Small intestine (tissue), 7 donors: ENCODE data around the gene ZNF282. TPM values are rescaled to one million over a fixed set of nuclear protein-coding genes. Genes with fewer than 3 reads are reported as not detected.

Experiments
- DNase-seq, 2 donors: peaks; one replicate each; pipeline versions ENCODE4 v3.0.0 to v3.0.0-alpha.2; 2013
- FAIRE-seq: peaks from 2 replicates; lab custom pipeline; 2012; peaks lifted over from hg19 to GRCh38; lab: Jason Lieb, UNC
- H3K27ac ChIP-seq, 3 donors: one replicate each; pipeline ENCODE4 v1.5.1; 2013; ENCODE audit warnings: low read length in 2 of 3, mild to moderate bottlenecking in 2 of 3, control low read depth in 1 of 3, inconsistent platforms in 1 of 3, low read depth in 1 of 3, moderate library complexity in 1 of 3
- H3K27me3 ChIP-seq, 3 donors: one replicate each; pipeline ENCODE4 v1.6.1; 2013; ENCODE audit warnings: low read length in 3 of 3, inconsistent platforms in 1 of 3; ENCODE audit not compliant: control insufficient read depth in 3 of 3, insufficient read depth in 3 of 3
- H3K36me3 ChIP-seq, 3 donors: one replicate each; pipeline ENCODE4 v1.6.1; 2013; ENCODE audit warnings: low read length in 3 of 3, inconsistent platforms in 1 of 3, low read depth in 1 of 3, mild to moderate bottlenecking in 1 of 3, moderate library complexity in 1 of 3; ENCODE audit not compliant: control insufficient read depth in 3 of 3, insufficient read depth in 2 of 3
- H3K4me1 ChIP-seq, 3 donors: one replicate each; pipeline ENCODE4 v1.6.1; 2013; ENCODE audit warnings: low read length in 2 of 3, inconsistent platforms in 1 of 3, low read depth in 1 of 3, mild to moderate bottlenecking in 1 of 3, moderate library complexity in 1 of 3; ENCODE audit not compliant: control insufficient read depth in 3 of 3, insufficient read depth in 2 of 3
- H3K4me3 ChIP-seq, 3 donors: one replicate each; pipeline ENCODE4 v1.5.1; 2013; ENCODE audit warnings: low read length in 3 of 3, control low read depth in 1 of 3, inconsistent platforms in 1 of 3, low read depth in 1 of 3, mild to moderate bottlenecking in 1 of 3, moderate library complexity in 1 of 3
- H3K9me3 ChIP-seq, 2 donors: one replicate each; pipeline ENCODE4 v1.6.1; 2013; ENCODE audit warnings: low read depth in 1 of 2, low read length in 1 of 2; ENCODE audit not compliant: control insufficient read depth in 2 of 2, insufficient read depth in 1 of 2
- WGBS, 3 donors: extraction: QIAGEN DNeasy Blood & Tissue Kit; methylation state at CpG; one replicate each; pipeline ENCODE4 v1.1.7; 2013; 5-methylcytosine and 5-hydroxymethylcytosine counted together
- polyA plus RNA-seq, 4 donors: library from polyadenylated mRNA; stranded (reverse) in 3 of 4; unstranded in 1 of 4; fragments of 200-250 nt in 3 of 4; fragments of 120-200 nt in 1 of 4; gene quantifications; one replicate each; pipeline versions ENCODE4 v1.2.1 to v1.2.3, GENCODE V29; 2013
- donor health status: healthy with polysubstance abuse.
- donor health status: control.
- donor health status: control.
- donor health status: Bipolar disorder and iron deficiency.
- donor health status: healthy.

Gene ZNF282
- polyA plus RNA-seq, 4 donors, result 11.1 to 28.4 (median 15.3) TPM

- DNase-seq (no peak), FAIRE-seq (no peak)
- H3K4me3 ChIP-seq, result no peak overlapping the region
- H3K9me3 ChIP-seq, result no peaks in the 10 kb centered on the region
- no peaks in the 10 kb centered on the region for H3K27me3 ChIP-seq
- H3K4me1 ChIP-seq, result no peaks in the 10 kb centered on the region
- no peak overlapping the region for H3K27ac ChIP-seq
- H3K36me3 ChIP-seq, result peaks cover 11 to 27% (median 15%) of the 10 kb centered on the region in 3 donors
These were observed 14.5 kb upstream of the ZNF282 start for GRCh38 chr7:149180722-149181449.

- Histone ChIP-seq H3K27ac (no peak overlapping the region), H3K36me3 (peaks cover 10 to 21% (median 15%) of the 10 kb centered on the region in 3 donors), H3K27me3 (no peaks in the 10 kb centered on the region), H3K4me1 (no peaks in the 10 kb centered on the region), H3K4me3 (no peak overlapping the region), H3K9me3 (no peaks in the 10 kb centered on the region)
- FAIRE-seq, result no peak
- DNase-seq, result no peak
These were observed 13.9 kb upstream of the ZNF282 start for GRCh38 chr7:149181450-149181790.

GRCh38 chr7:149184274-149184673 is 11.1 kb upstream of the ZNF282 start:
- FAIRE-seq (no peak), DNase-seq (no peak)
- Histone ChIP-seq H3K4me3 (no peak overlapping the region), H3K9me3 (no peaks in the 10 kb centered on the region), H3K27ac (no peak overlapping the region), H3K4me1 (no peaks in the 10 kb centered on the region), H3K27me3 (no peaks in the 10 kb centered on the region), H3K36me3 (peaks cover 2 to 7% (median 5%) of the 10 kb centered on the region in 3 donors)
- 89 to 92% (median 90%) methylated on average over 6 of the region's 6 CpGs for WGBS, 3 donors

GRCh38 chr7:149188213-149188612 is 7.1 kb upstream of the ZNF282 start:
- H3K4me1 ChIP-seq, result no peaks in the 10 kb centered on the region
- H3K9me3 ChIP-seq, result no peaks in the 10 kb centered on the region
- FAIRE-seq (no peak), DNase-seq (no peak)
- no peak overlapping the region for H3K4me3 ChIP-seq
- 71 to 90% (median 73%) methylated on average over 2 of the region's 2 CpGs for WGBS, 3 donors
- H3K36me3 ChIP-seq, result no peaks in the 10 kb centered on the region
- H3K27me3 ChIP-seq, result no peaks in the 10 kb centered on the region
- no peak overlapping the region for H3K27ac ChIP-seq

GRCh38 chr7:149188637-149189259 is 6.6 kb upstream of the ZNF282 start:
- Histone ChIP-seq H3K4me1 (no peaks in the 10 kb centered on the region), H3K27ac (no peak overlapping the region), H3K9me3 (no peaks in the 10 kb centered on the region), H3K36me3 (no peaks in the 10 kb centered on the region), H3K4me3 (no peak overlapping the region), H3K27me3 (no peaks in the 10 kb centered on the region)
- FAIRE-seq (no peak), DNase-seq (no peak)
- WGBS, 3 donors, result 57 to 63% (median 60%) methylated on average over 12 of the region's 12 CpGs

DNA sequence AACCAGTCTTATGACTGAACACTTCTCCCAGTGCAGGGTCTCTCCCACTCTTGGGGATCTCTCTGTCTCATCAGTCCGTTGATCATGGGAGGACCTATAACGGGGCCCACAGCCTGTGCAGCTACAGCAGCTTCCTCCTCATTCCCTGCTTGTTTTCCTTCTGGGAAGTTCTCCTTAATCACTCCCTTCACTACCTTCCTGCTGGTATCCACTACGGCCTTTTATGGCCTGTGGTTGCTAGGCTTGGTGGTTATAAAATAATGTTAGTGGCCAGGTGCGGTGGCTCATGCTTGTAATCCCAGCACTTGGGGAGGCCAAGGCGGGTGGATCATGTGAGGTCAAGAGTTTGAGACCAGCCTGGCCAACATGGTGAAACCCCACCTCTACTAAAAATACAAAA is 3.5 kb upstream of the ZNF282 start:
- no peaks in the 10 kb centered on the region for H3K27me3 ChIP-seq
- peaks cover 0 to 7% (median 5%) of the 10 kb centered on the region in 3 donors for H3K4me1 ChIP-seq
- FAIRE-seq, result no peak
- no peak overlapping the region for H3K4me3 ChIP-seq
- peak overlapping the region in 1 of 3 donors; percentile 22 for H3K27ac ChIP-seq
- WGBS, 3 donors, result 12 to 46% (median 26%) methylated on average over 5 of the region's 5 CpGs
- H3K9me3 ChIP-seq, result no peaks in the 10 kb centered on the region
- peak; percentile 77 to 79 for DNase-seq
- H3K36me3 ChIP-seq, result no peaks in the 10 kb centered on the region

DNA sequence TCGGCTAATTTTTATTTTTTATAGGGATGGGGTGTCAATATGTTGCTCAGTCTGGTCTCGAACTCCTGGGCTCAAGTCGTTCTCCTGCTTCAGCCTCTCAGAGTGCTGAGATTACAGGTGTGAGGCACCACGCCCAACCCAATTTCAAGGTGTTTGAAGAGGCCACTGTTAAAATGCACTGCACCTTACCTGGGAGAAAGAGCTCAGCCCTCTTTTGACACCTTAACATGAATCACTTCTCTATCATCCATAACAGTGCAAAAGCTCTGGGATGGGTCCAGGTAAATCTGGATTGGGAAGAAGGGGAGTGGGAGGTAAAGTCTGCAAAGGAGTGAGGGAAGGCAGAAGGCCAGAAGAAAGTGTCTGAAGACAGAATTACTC is 557 bp upstream of the ZNF282 start:
- WGBS, 3 donors, result 52 to 74% (median 65%) methylated on average over 4 of the region's 4 CpGs
- peak overlapping the region in 2 of 3 donors; percentile 81 to 92 for H3K4me3 ChIP-seq
- H3K36me3 ChIP-seq, result peaks cover 7 to 19% (median 9%) of the 10 kb centered on the region in 3 donors
- no peaks in the 10 kb centered on the region for H3K9me3 ChIP-seq
- peaks cover 0 to 10% (median 5%) of the 10 kb centered on the region in 3 donors for H3K4me1 ChIP-seq
- DNase-seq (no peak), FAIRE-seq (no peak)
- no peaks in the 10 kb centered on the region for H3K27me3 ChIP-seq
- H3K27ac ChIP-seq, result peak overlapping the region in 2 of 3 donors; percentile 93 to 98

DNA sequence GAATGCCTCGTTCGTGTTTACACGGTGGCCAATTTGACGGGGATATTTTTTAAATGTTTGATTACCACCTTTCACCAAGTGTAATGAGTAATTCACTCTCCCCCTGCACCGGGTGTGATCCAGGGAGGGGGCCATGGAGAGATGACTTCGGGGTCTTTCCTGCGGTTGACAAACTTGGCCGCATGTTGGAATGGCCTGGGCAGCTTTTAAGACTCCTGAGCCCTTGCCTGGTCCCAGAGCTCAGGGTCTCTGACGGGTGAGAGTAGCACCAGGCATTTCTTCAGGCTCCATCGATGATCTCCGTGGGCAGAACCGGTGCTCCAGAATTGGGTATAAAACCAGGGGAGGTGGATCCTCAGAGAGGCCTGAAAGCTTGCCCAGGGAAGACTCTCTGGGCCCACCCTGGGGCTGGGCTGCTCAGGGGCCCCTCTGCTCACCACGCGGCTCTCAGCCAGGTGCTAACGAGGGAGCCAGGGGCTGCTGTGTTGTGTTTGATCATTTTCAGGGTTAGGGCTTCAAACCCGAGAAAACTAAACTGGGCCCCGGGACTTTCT is 882 bp downstream of the ZNF282 start:
- H3K4me3 ChIP-seq, result peak overlapping the region; percentile 81 to 92 (median 92)
- H3K4me1 ChIP-seq, result peaks cover 0 to 10% (median 5%) of the 10 kb centered on the region in 3 donors
- peaks cover 13 to 33% (median 14%) of the 10 kb centered on the region in 3 donors for H3K36me3 ChIP-seq
- FAIRE-seq, result no peak
- DNase-seq, result peak; percentile 16 to 52
- H3K9me3 ChIP-seq, result no peaks in the 10 kb centered on the region
- peak overlapping the region; percentile 41 to 98 (median 84) for H3K27ac ChIP-seq
- no peaks in the 10 kb centered on the region for H3K27me3 ChIP-seq
- 1 to 3% (median 1%) methylated on average over 17 of the region's 17 CpGs for whole genome bisulfite sequencing, 3 donors
